ENCODE measurements around the gene NEK4. TPM values are rescaled to one million over a fixed set of nuclear protein-coding genes. Genes with fewer than 3 reads are reported as not detected.
A peak's percentile ranks its signal among the peaks of the same experiment; 100 is the strongest.

Gene NEK4
- total and polyA plus RNA-seq, 2 of the 13 experiments (the other 11 are each of a cell fraction or from before 2014, with no cell fraction given) = 16.5 to 38.0 TPM

DNA sequence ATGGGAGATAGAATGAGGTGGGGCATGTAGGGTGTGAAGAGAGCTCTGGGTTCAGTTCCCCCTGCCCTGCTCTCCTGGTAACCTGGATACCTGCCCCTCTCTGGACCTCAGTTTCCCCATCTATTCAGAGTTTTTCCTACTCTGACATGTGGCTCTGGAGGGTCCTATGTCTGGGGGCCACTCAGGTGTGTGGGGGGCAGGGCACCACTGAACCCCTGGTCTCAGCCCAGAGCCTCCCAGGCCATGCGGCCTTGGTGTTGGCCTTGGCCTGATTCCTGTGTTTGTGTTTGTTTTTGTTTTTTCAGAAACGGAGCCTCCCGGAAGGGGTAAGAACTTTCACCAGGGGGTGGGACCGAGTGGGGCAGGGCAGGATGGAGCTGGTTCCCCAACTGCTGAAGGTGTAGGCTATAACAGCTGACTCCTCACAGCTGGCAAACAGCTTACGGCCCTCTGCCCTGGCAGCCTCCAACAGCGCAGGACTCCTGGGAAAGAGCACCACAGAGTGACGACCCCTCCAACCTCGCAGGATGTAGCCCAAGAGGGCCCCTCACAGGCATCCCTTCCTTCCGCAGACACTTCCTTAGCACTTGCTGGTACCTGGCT, 24.7 kb upstream of the NEK4 start (continued):
- 0 out of 2 replicates have a peak, but pooled peaks have one; percentile 75 for TF ChIP-seq CC2D1A (CRISPR knock-in tag; IDR thresholded peaks at IDR 0.05)
- TF ChIP-seq, protein P1, sequence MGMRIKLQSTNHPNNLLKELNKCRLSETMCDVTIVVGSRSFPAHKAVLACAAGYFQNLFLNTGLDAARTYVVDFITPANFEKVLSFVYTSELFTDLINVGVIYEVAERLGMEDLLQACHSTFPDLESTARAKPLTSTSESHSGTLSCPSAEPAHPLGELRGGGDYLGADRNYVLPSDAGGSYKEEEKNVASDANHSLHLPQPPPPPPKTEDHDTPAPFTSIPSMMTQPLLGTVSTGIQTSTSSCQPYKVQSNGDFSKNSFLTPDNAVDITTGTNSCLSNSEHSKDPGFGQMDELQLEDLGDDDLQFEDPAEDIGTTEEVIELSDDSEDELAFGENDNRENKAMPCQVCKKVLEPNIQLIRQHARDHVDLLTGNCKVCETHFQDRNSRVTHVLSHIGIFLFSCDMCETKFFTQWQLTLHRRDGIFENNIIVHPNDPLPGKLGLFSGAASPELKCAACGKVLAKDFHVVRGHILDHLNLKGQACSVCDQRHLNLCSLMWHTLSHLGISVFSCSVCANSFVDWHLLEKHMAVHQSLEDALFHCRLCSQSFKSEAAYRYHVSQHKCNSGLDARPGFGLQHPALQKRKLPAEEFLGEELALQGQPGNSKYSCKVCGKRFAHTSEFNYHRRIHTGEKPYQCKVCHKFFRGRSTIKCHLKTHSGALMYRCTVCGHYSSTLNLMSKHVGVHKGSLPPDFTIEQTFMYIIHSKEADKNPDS (CRISPR knock-in tag; IDR thresholded peaks at IDR 0.05) = no peak
- TF ChIP-seq, protein P2, sequence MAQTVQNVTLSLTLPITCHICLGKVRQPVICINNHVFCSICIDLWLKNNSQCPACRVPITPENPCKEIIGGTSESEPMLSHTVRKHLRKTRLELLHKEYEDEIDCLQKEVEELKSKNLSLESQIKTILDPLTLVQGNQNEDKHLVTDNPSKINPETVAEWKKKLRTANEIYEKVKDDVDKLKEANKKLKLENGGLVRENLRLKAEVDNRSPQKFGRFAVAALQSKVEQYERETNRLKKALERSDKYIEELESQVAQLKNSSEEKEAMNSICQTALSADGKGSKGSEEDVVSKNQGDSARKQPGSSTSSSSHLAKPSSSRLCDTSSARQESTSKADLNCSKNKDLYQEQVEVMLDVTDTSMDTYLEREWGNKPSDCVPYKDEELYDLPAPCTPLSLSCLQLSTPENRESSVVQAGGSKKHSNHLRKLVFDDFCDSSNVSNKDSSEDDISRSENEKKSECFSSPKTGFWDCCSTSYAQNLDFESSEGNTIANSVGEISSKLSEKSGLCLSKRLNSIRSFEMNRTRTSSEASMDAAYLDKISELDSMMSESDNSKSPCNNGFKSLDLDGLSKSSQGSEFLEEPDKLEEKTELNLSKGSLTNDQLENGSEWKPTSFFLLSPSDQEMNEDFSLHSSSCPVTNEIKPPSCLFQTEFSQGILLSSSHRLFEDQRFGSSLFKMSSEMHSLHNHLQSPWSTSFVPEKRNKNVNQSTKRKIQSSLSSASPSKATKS (CRISPR knock-in tag; IDR thresholded peaks at IDR 0.05) = no peak
- TF ChIP-seq RFXAP (CRISPR knock-in tag; IDR thresholded peaks at IDR 0.05; ENCODE audit: borderline replicate concordance) = no peak
- TF ChIP-seq DMAP1 (CRISPR knock-in tag; IDR thresholded peaks at IDR 0.05) = 0 out of 2 replicates have a peak, but pooled peaks have one; percentile 46
- TF ChIP-seq SPEN (CRISPR knock-in tag; IDR thresholded peaks at IDR 0.05; ENCODE audit: low read depth) = peak; percentile 57; the same call in 1 of the 2 replicates
- TF ChIP-seq, protein P3, sequence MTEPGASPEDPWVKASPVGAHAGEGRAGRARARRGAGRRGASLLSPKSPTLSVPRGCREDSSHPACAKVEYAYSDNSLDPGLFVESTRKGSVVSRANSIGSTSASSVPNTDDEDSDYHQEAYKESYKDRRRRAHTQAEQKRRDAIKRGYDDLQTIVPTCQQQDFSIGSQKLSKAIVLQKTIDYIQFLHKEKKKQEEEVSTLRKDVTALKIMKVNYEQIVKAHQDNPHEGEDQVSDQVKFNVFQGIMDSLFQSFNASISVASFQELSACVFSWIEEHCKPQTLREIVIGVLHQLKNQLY (CRISPR knock-in tag; IDR thresholded peaks at IDR 0.05) = peak; percentile 76
- TF ChIP-seq ZNF430 (CRISPR knock-in tag; IDR thresholded peaks at IDR 0.05) = no peak; the same call in 1 of the 2 replicates
- TF ChIP-seq JARID2 (CRISPR knock-in tag; IDR thresholded peaks at IDR 0.05; ENCODE audit: insufficient replicate concordance) = no peak
- TF ChIP-seq, protein P4, sequence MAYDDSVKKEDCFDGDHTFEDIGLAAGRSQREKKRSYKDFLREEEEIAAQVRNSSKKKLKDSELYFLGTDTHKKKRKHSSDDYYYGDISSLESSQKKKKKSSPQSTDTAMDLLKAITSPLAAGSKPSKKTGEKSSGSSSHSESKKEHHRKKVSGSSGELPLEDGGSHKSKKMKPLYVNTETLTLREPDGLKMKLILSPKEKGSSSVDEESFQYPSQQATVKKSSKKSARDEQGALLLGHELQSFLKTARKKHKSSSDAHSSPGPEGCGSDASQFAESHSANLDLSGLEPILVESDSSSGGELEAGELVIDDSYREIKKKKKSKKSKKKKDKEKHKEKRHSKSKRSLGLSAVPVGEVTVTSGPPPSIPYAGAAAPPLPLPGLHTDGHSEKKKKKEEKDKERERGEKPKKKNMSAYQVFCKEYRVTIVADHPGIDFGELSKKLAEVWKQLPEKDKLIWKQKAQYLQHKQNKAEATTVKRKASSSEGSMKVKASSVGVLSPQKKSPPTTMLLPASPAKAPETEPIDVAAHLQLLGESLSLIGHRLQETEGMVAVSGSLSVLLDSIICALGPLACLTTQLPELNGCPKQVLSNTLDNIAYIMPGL (CRISPR knock-in tag; IDR thresholded peaks at IDR 0.05; ENCODE audit: borderline replicate concordance in 1 of 2, low read depth in 1 of 2) = peak in 1 of 2 experiments; percentile 55; a peak in 1 of 4 replicates
- TF ChIP-seq, protein P5, sequence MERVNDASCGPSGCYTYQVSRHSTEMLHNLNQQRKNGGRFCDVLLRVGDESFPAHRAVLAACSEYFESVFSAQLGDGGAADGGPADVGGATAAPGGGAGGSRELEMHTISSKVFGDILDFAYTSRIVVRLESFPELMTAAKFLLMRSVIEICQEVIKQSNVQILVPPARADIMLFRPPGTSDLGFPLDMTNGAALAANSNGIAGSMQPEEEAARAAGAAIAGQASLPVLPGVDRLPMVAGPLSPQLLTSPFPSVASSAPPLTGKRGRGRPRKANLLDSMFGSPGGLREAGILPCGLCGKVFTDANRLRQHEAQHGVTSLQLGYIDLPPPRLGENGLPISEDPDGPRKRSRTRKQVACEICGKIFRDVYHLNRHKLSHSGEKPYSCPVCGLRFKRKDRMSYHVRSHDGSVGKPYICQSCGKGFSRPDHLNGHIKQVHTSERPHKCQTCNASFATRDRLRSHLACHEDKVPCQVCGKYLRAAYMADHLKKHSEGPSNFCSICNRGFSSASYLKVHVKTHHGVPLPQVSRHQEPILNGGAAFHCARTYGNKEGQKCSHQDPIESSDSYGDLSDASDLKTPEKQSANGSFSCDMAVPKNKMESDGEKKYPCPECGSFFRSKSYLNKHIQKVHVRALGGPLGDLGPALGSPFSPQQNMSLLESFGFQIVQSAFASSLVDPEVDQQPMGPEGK (CRISPR knock-in tag; IDR thresholded peaks at IDR 0.05) = peak; percentile 93
- peak; percentile 77; the same call in 1 of the 2 replicates for TF ChIP-seq MIER3 (CRISPR knock-in tag; IDR thresholded peaks at IDR 0.05; ENCODE audit: borderline replicate concordance)
- TF ChIP-seq, protein P6, sequence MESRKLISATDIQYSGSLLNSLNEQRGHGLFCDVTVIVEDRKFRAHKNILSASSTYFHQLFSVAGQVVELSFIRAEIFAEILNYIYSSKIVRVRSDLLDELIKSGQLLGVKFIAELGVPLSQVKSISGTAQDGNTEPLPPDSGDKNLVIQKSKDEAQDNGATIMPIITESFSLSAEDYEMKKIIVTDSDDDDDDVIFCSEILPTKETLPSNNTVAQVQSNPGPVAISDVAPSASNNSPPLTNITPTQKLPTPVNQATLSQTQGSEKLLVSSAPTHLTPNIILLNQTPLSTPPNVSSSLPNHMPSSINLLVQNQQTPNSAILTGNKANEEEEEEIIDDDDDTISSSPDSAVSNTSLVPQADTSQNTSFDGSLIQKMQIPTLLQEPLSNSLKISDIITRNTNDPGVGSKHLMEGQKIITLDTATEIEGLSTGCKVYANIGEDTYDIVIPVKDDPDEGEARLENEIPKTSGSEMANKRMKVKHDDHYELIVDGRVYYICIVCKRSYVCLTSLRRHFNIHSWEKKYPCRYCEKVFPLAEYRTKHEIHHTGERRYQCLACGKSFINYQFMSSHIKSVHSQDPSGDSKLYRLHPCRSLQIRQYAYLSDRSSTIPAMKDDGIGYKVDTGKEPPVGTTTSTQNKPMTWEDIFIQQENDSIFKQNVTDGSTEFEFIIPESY (CRISPR knock-in tag; IDR thresholded peaks at IDR 0.05) = no peak
- peak; percentile 72; the same call in 1 of the 2 replicates for TF ChIP-seq CREM (IDR thresholded peaks at IDR 0.05)
- no peak for TF ChIP-seq CREM (CRISPR knock-in tag; IDR thresholded peaks at IDR 0.05)
- TF ChIP-seq SMYD3 (CRISPR knock-in tag; IDR thresholded peaks at IDR 0.05) = peak; percentile 10; the same call in 1 of the 2 replicates
- TF ChIP-seq PAF1 (CRISPR knock-in tag; IDR thresholded peaks at IDR 0.05) = peak; percentile 37; the same call in 1 of the 2 replicates

Data from HepG2 (cell line).